OCI-LY7 (cell line): Measurements from ENCODE around the gene PCSK9. TPM values are rescaled to one million over a fixed set of nuclear protein-coding genes. Genes with fewer than 3 reads are reported as not detected.
A peak's percentile ranks its signal among the peaks of the same experiment; 100 is the strongest.

ENCODE experiments used
- BruUV-seq: library from RNA; stranded (reverse); fragments of 400-500 nt; replicated peaks from 2 replicates; lab custom pipeline; 2021; lab: Mats Ljungman, UMichigan
- CTCF ChIA-PET: fragments of 300-600 bp; sonication (Branson Sonifier 250); formaldehyde crosslinking; loops from one replicate; lab custom pipeline; 2022; ENCODE audit warnings: antibody characterized with exemption; ENCODE audit not compliant: unreplicated experiment; lab: Charles Lee
- POLR2A ChIA-PET: fragments of 300-600 bp; sonication (Branson Sonifier 250); formaldehyde crosslinking; loops from one replicate; lab custom pipeline; 2022; ENCODE audit warnings: antibody characterized with exemption; lab: Charles Lee
- DNase-seq: peaks from one replicate; pipeline ENCODE4 v3.0.0-alpha.2; 2015; ENCODE audit warnings: low spot score
- H2AFZ ChIP-seq: fragments of 200-600 bp; sonication (generic), shearing (Covaris generic); 2 replicates; pipeline ENCODE4 v1.6.1; 2014; ENCODE audit warnings: mild to moderate bottlenecking, antibody characterized with exemption, low read length, moderate library complexity
- H3K27ac ChIP-seq: fragments of 200-600 bp; sonication (generic); 2 replicates; pipeline ENCODE4 v1.5.1; 2014; ENCODE audit warnings: mixed run types, low read depth, mild to moderate bottlenecking, moderate library complexity, low read length, inconsistent platforms; ENCODE audit not compliant: poor library complexity, severe bottlenecking
- H3K36me3 ChIP-seq: fragments of 200-600 bp; sonication (generic); 2 replicates; pipeline ENCODE4 v1.6.1; 2014; ENCODE audit warnings: mild to moderate bottlenecking, antibody characterized with exemption, low read length, moderate library complexity, mixed read lengths; ENCODE audit not compliant: insufficient read depth
- H3K4me1 ChIP-seq: fragments of 200-600 bp; sonication (generic); 2 replicates; pipeline ENCODE4 v1.5.1; 2014; ENCODE audit warnings: mild to moderate bottlenecking, low read length; ENCODE audit not compliant: insufficient read depth, poor library complexity, severe bottlenecking
- H3K4me2 ChIP-seq: fragments of 200-600 bp; sonication (generic); 2 replicates; pipeline ENCODE4 v1.6.1; 2014; ENCODE audit warnings: mild to moderate bottlenecking, low read length
- H3K4me3 ChIP-seq: fragments of 200-600 bp; sonication (generic); 2 replicates; pipeline ENCODE4 v1.5.1; 2014; ENCODE audit warnings: mild to moderate bottlenecking, low read depth, low read length; ENCODE audit not compliant: poor library complexity, severe bottlenecking
- H3K79me2 ChIP-seq: fragments of 200-600 bp; sonication (generic); 2 replicates; pipeline ENCODE4 v1.6.1; 2016; ENCODE audit warnings: low read depth, mild to moderate bottlenecking, low read length, moderate library complexity, mixed read lengths; ENCODE audit not compliant: insufficient read depth
- H3K9me2 ChIP-seq: fragments of 200-600 bp; sonication (generic); 2 replicates; pipeline ENCODE4 v1.6.1; 2016; ENCODE audit warnings: mild to moderate bottlenecking, low read length, mixed read lengths; ENCODE audit not compliant: insufficient read depth
- H3K9me3 ChIP-seq: fragments of 200-600 bp; sonication (generic); 2 replicates; pipeline ENCODE4 v1.6.1; 2014; ENCODE audit warnings: mild to moderate bottlenecking, mixed run types, low read length, mixed read lengths
- H4K20me1 ChIP-seq: fragments of 200-600 bp; sonication (generic); 2 replicates; pipeline ENCODE4 v1.6.1; 2014; ENCODE audit warnings: mild to moderate bottlenecking, antibody characterized with exemption, low read length, moderate library complexity, mixed read lengths; ENCODE audit not compliant: insufficient read depth
- CTCF ChIP-seq: fragments of 200-600 bp; sonication (generic); conservative IDR thresholded peaks from 2 replicates; pipeline ENCODE4 v1.5.1; 2014; ENCODE audit warnings: mild to moderate bottlenecking, antibody characterized with exemption, low read length, moderate library complexity, mixed read lengths
- EZH2phosphoT487 ChIP-seq: fragments of 200-600 bp; sonication (generic); IDR thresholded peaks from 2 replicates; pipeline ENCODE4 v1.6.1; 2018; ENCODE audit warnings: low read depth, borderline replicate concordance, mild to moderate bottlenecking, mixed run types, antibody characterized with exemption, low read length, moderate library complexity, mixed read lengths
- intact Hi-C: fragments of 100-400 bp; cut with micrococcal nuclease; formaldehyde crosslinking; loops from one replicate; pipeline ENCODE4 v1.10.0; 2022; ENCODE audit not compliant: unreplicated experiment
- total RNA-seq, 2 experiments: library from RNA; depleted of rRNA in 1 of 2; stranded (reverse); fragments of >200 nt in 1 of 2; shearing (Covaris generic) in 1 of 2; gene quantifications; 2 replicates each; pipeline ENCODE4 v1.2.3, GENCODE V29; 2014 to 2022

The PCSK9 gene
- total RNA-seq, 2 experiments from 2014 or later: not detected

- ChIA-PET POLR2A (interaction anchor here (0.6 to 1.4 kb wide), 2 partner anchors 9 to 52 kb away, joined by 3 to 4 read pairs; no protein-coding TSS in a partner anchor), CTCF (interaction anchor here (0.6 kb wide), 1 partner anchor 69 kb away, joined by 3 read pairs; no protein-coding TSS in a partner anchor)
- Histone ChIP-seq H3K4me3 (no peak overlapping the region), H3K9me3 (no peaks in the 10 kb centered on the region), H3K79me2 (no peaks in the 10 kb centered on the region), H3K36me3 (peaks cover 89% of the 10 kb centered on the region), H3K9me2 (no peaks in the 10 kb centered on the region), H3K4me1 (no peaks in the 10 kb centered on the region), H4K20me1 (no peaks in the 10 kb centered on the region), H2AFZ (no peak overlapping the region), H3K27ac (no peak overlapping the region), H3K4me2 (no peak overlapping the region)
- DNase-seq: peak; percentile 27
- no TSS peak for BruUV-seq
- intact Hi-C loops: loop anchor here (2.0 kb wide), 1 partner anchor 205 kb away; no protein-coding TSS in a partner anchor
- TF ChIP-seq CTCF: peak; percentile 75
- no peak for TF ChIP-seq EZH2phosphoT487
These were observed 32.1 kb downstream of the PCSK9 start for GRCh38 chr1:55071477-55071876.

DNA sequence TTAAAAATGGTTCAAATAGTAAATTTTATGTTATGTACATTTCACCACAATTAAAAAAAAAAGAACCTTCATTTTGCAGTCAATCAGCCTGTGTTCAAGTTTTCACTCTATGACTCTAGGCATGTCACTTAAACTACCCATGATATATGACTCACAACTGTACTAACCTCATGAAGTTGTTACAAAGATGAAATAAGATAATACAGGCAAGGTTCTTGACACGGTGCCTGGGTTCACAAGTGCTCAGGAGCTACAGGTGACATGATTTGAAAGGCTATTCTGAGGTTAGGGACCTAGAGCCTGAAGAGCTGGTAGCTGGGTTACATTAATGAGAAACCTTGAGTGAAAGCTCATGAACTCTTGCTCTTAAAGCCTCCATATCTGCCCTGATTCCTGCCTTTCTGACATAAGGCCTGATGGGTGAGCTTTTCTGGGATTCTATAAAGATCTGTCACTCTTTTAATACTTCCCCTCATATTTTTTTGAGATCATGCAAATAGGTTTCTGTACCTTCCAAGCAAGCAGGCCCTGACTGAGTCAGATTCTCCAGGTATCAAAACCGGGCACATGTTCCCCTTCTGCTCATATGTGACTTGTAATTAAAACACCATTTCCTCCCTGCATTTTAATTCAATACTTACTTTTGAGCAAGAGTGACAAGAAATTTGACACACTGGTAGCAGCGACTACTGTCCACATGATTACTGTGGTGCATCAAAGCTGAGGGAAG, 34.0 kb downstream of the PCSK9 start:
- H3K79me2 ChIP-seq: no peaks in the 10 kb centered on the region
- POLR2A ChIA-PET: interaction anchor here (0.7 kb wide), 1 partner anchor 84 kb away, joined by 3 read pairs; no protein-coding TSS in a partner anchor
- H4K20me1 ChIP-seq: no peaks in the 10 kb centered on the region
- peaks cover 88% of the 10 kb centered on the region for H3K36me3 ChIP-seq
- H3K4me3 ChIP-seq: no peak overlapping the region
- no peak for TF ChIP-seq CTCF
- no peak for TF ChIP-seq EZH2phosphoT487
- CTCF ChIA-PET: interaction anchor here (0.5 kb wide), 1 partner anchor 178 kb away, joined by 3 read pairs; no protein-coding TSS in a partner anchor
- H2AFZ ChIP-seq: no peak overlapping the region
- no peaks in the 10 kb centered on the region for H3K9me2 ChIP-seq
- BruUV-seq: no TSS peak
- H3K27ac ChIP-seq: no peak overlapping the region
- no peaks in the 10 kb centered on the region for H3K9me3 ChIP-seq
- no peaks in the 10 kb centered on the region for H3K4me1 ChIP-seq
- H3K4me2 ChIP-seq: no peak overlapping the region
- DNase-seq: no peak
- intact Hi-C loops: no loop called here

- Histone ChIP-seq H3K9me3 (no peaks in the 10 kb centered on the region), H3K9me2 (no peaks in the 10 kb centered on the region), H3K79me2 (no peaks in the 10 kb centered on the region), H3K4me1 (no peaks in the 10 kb centered on the region), H3K36me3 (peaks cover 83% of the 10 kb centered on the region), H3K4me2 (no peak overlapping the region), H4K20me1 (no peaks in the 10 kb centered on the region), H3K4me3 (no peak overlapping the region), H3K27ac (no peak overlapping the region), H2AFZ (no peak overlapping the region)
- TF ChIP-seq EZH2phosphoT487 (no peak), CTCF (no peak)
- ChIA-PET POLR2A (interaction anchor here (0.6 kb wide), 1 partner anchor 1271 kb away, joined by 3 read pairs; no protein-coding TSS in a partner anchor), CTCF (no interaction called here)
- BruUV-seq: no TSS peak
- intact Hi-C loops: no loop called here
- no peak for DNase-seq
These were observed 35.1 kb downstream of the PCSK9 start for GRCh38 chr1:55074455-55074854.
